RPMI8226 (cell line): ENCODE results near the gene CIART.
"Not testable (repeated sequence)": the region's sequence is repeated elsewhere in the genome, so short reads cannot be mapped to it uniquely, and the experiment has no call there.

Source experiments
- DNase-seq: peaks from one replicate; pipeline ENCODE4 v3.0.0-alpha.2; 2015

CIART gene

GRCh38 chr1:150262388-150263320 lies 19.7 kb upstream of the CIART start:
- DNase-seq, result peak; percentile 21

- no peak for DNase-seq
These were observed 18.8 kb upstream of the CIART start for GRCh38 chr1:150263549-150263948.

GRCh38 chr1:150267896-150268295 lies 14.5 kb upstream of the CIART start:
- no peak for DNase-seq

GRCh38 chr1:150268340-150268704 lies 14.0 kb upstream of the CIART start:
- peak; percentile 57 for DNase-seq

GRCh38 chr1:150268705-150269403 lies 13.5 kb upstream of the CIART start, which contains the start of gene APH1A:
Gene APH1A, minus strand, starts transcription at chr1:150269016. Its CDS starts 206 bp downstream, at chr1:150268810.
- peak; percentile 98 for DNase-seq

GRCh38 chr1:150269451-150269850 lies 12.9 kb upstream of the CIART start:
- DNase-seq, result no peak

GRCh38 chr1:150271291-150271959 lies 10.9 kb upstream of the CIART start:
- DNase-seq, result no peak

- no peak for DNase-seq
These were observed 9.0 kb upstream of the CIART start for GRCh38 chr1:150273311-150273710.

GRCh38 chr1:150280138-150280707 lies 2.1 kb upstream of the CIART start:
- DNase-seq, result no peak

GRCh38 chr1:150281221-150281757 lies 1.1 kb upstream of the CIART start:
- DNase-seq, result peak; percentile 82

GRCh38 chr1:150282558-150282958 lies 204 bp downstream of the CIART start:
- DNase-seq, result no peak

- DNase-seq, result no peak
These were observed 906 bp downstream of the CIART start for GRCh38 chr1:150283260-150283659.

GRCh38 chr1:150288382-150288781 lies 6.0 kb downstream of the CIART start:
- no peak for DNase-seq

GRCh38 chr1:150288822-150289221 lies 6.5 kb downstream of the CIART start:
- no peak for DNase-seq

GRCh38 chr1:150293433-150294253 lies 11.3 kb downstream of the CIART start, which contains the start of gene MRPS21:
Gene MRPS21, plus strand, starts transcription at chr1:150293861. Its CDS starts 506 bp downstream, at chr1:150294367.
- DNase-seq, result peak; percentile 98

GRCh38 chr1:150295476-150295875 lies 13.1 kb downstream of the CIART start:
- no peak for DNase-seq

- DNase-seq, result no peak
These were observed 17.4 kb downstream of the CIART start for GRCh38 chr1:150299716-150300115.

- DNase-seq, result no peak
These were observed 20.0 kb downstream of the CIART start for GRCh38 chr1:150302338-150302737.

GRCh38 chr1:150302902-150303301 lies 20.5 kb downstream of the CIART start:
- DNase-seq, result no peak

- DNase-seq, result not testable (repeated sequence)
These were observed 26.2 kb downstream of the CIART start for GRCh38 chr1:150308585-150308984.

GRCh38 chr1:150309758-150310508 lies 27.6 kb downstream of the CIART start:
- no peak for DNase-seq
